ENCODE measurements around the gene ZNF408. TPM values are rescaled to one million over a fixed set of nuclear protein-coding genes. Genes with fewer than 3 reads are reported as not detected.

ZNF408 gene
- total and polyA plus RNA-seq, 4 donors, result 3.0 to 13.3 (median 9.9) TPM

- Histone ChIP-seq H3K36me3 (ENCODE audit: control insufficient read depth in 1 of 2, insufficient read depth in 2 of 2, low read length in 1 of 2) (peaks cover 15 to 20% of the 10 kb centered on the region in 2 donors), H3K4me3 (ENCODE audit: low read length in 2 of 2) (no peak overlapping the region), H3K9me3 (ENCODE audit: control insufficient read depth, low read length) (no peaks in the 10 kb centered on the region), H3K27me3 (ENCODE audit: control insufficient read depth in 1 of 2, insufficient read depth in 2 of 2, low read length in 1 of 2) (no peaks in the 10 kb centered on the region), H3K4me1 (ENCODE audit: control insufficient read depth in 1 of 2, insufficient read depth in 2 of 2, low read length in 2 of 2) (peaks cover 0 to 2% of the 10 kb centered on the region in 2 donors), H3K27ac (ENCODE audit: low read depth in 1 of 2, low read length in 2 of 2) (no peak overlapping the region)
- ATAC-seq (ENCODE audit: low FRiP score) (no peak), DNase-seq (no peak)
- intact Hi-C loops (cut with DNase I), result no loop called here
- WGBS, 2 donors, result 89 to 96% methylated on average over 6 of the region's 6 CpGs
These were observed 46.3 kb downstream of the ZNF408 start for GRCh38 chr11:46747150-46747549.

Small RNA genes lying within 50 kb of the gene (microRNA-seq; reads per million reads assigned to microRNA genes)
- 0 to 0.99 reads per million in 2 donors for gene MIR5582

Other genes with a start within 250 kb of the ZNF408 start
- gene AMBRA1, start 107.0 kb upstream of the ZNF408 start, total RNA-seq, result 10 to 100 TPM; 27.8 to 35.0 TPM
- gene AMBRA1, start 107.0 kb upstream of the ZNF408 start, polyA plus RNA-seq, result 1 to 10 TPM; 2.6 to 5.8 TPM
- 1 to 10 TPM; 2.3 to 3.0 TPM for gene HARBI1, start 83.8 kb upstream of the ZNF408 start, total RNA-seq
- gene HARBI1, start 83.8 kb upstream of the ZNF408 start, polyA plus RNA-seq, result 1 to 10 TPM; 2.1 to 2.3 TPM
- 10 to 100 TPM; 59.6 to 72.7 TPM for gene ATG13, start 83.5 kb upstream of the ZNF408 start, total RNA-seq
- 10 to 100 TPM; 29.9 to 46.5 TPM for gene ATG13, start 83.5 kb upstream of the ZNF408 start, polyA plus RNA-seq
- gene ARHGAP1, start 412 bp upstream of the ZNF408 start, total RNA-seq, result 100 to 1,000 TPM; 173 to 185 TPM
- gene ARHGAP1, start 412 bp upstream of the ZNF408 start, polyA plus RNA-seq, result 10 to 100 TPM; 27.8 to 74.1 TPM
- under 1 TPM in 1 of 2 donors, not detected in 1; 0.19 TPM for gene F2, start 18.2 kb downstream of the ZNF408 start, total RNA-seq
- gene F2, start 18.2 kb downstream of the ZNF408 start, polyA plus RNA-seq, result under 1 TPM in 1 of 2 donors, not detected in 1; 0.72 TPM
- gene CKAP5, start 145.2 kb downstream of the ZNF408 start, total RNA-seq, result 10 to 100 TPM; 59.6 to 64.5 TPM
- gene CKAP5, start 145.2 kb downstream of the ZNF408 start, polyA plus RNA-seq, result 10 to 100 TPM; 12.0 to 18.4 TPM
- 1 to 10 TPM; 4.0 to 8.6 TPM for gene LRP4, start 217.5 kb downstream of the ZNF408 start, total RNA-seq
- gene LRP4, start 217.5 kb downstream of the ZNF408 start, polyA plus RNA-seq, result 1 to 10 TPM in 1 of 2 donors, under 1 TPM in 1; 0.90 to 2.1 TPM
- 10 to 100 TPM; 19.1 to 22.7 TPM for gene CSTPP1, start 235.7 kb downstream of the ZNF408 start, total RNA-seq
- 10 to 100 TPM; 12.5 to 26.0 TPM for gene CSTPP1, start 235.7 kb downstream of the ZNF408 start, polyA plus RNA-seq

Data from aorta (tissue), 5 donors.